Transverse colon (tissue), 4 donors: ENCODE data around the gene CASP9.

Experiments
- EP300 ChIP-seq: sonication (generic); formaldehyde crosslinking; IDR thresholded peaks from one replicate; pipeline ENCODE4 v1.6.1; 2017; ENCODE audit warnings: antibody characterized with exemption, low read depth
- POLR2A ChIP-seq: fragments of 450-650 bp; IDR thresholded peaks from one replicate; pipeline ENCODE4 v1.6.1; 2016; ENCODE audit warnings: antibody characterized with exemption, mild to moderate bottlenecking, moderate library complexity
- POLR2AphosphoS5 ChIP-seq, 3 donors: sonication (generic); formaldehyde crosslinking; IDR thresholded peaks; one replicate each; pipeline ENCODE4 v1.6.1; 2016; ENCODE audit warnings: antibody characterized with exemption in 3 of 3
- TF ChIP-seq, protein P1 (sequence below), 5 experiments: fragments of 200-600 bp in 3 of 5; fragments of 450-650 bp in 2 of 5; sonication (generic) in 3 of 5; IDR thresholded peaks; 1 replicate in 2 of 5; 2 replicates in 3 of 5; pipeline ENCODE4 v1.5.1; 2016 to 2017; ENCODE audit warnings: antibody characterized with exemption in 5 of 5, inconsistent platforms in 3 of 5, mild to moderate bottlenecking in 2 of 5, moderate library complexity in 1 of 5

DNA sequence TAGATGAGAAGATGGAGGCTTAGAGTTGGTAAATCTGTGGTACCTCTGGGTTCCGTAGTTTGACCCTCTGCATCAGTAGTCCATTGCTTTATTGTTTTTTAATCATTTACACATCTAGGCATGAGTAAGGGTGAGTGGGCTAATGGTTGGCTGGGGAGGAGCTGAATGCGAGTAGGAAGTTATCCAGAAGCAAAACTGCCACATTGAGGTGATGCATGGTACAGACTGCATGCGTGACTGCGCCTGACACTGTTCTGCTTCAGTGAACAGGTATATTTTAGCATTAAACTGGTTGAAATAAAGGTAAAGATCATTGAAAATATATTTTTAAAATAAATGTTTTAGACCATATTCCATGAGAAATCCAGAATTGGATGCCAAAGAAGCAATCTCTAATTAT, 7.0 kb upstream of the CASP9 start:
- TF ChIP-seq, protein P1, sequence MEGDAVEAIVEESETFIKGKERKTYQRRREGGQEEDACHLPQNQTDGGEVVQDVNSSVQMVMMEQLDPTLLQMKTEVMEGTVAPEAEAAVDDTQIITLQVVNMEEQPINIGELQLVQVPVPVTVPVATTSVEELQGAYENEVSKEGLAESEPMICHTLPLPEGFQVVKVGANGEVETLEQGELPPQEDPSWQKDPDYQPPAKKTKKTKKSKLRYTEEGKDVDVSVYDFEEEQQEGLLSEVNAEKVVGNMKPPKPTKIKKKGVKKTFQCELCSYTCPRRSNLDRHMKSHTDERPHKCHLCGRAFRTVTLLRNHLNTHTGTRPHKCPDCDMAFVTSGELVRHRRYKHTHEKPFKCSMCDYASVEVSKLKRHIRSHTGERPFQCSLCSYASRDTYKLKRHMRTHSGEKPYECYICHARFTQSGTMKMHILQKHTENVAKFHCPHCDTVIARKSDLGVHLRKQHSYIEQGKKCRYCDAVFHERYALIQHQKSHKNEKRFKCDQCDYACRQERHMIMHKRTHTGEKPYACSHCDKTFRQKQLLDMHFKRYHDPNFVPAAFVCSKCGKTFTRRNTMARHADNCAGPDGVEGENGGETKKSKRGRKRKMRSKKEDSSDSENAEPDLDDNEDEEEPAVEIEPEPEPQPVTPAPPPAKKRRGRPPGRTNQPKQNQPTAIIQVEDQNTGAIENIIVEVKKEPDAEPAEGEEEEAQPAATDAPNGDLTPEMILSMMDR (IDR thresholded peaks at IDR 0.05): no peak
- TF ChIP-seq EP300: no peak
- TF ChIP-seq POLR2AphosphoS5 (IDR thresholded peaks at IDR 0.05): no peak
- TF ChIP-seq POLR2A: no peak
